ENCODE data around the gene TNK1. TPM values are rescaled to one million over a fixed set of nuclear protein-coding genes. Genes with fewer than 3 reads are reported as not detected.

Gene TNK1
- total RNA-seq, 1 experiment from 2014 or later, result 6.4 TPM

- Mint-ChIP-seq H3K9me3 (ENCODE audit: unreplicated experiment) (no peaks in the 10 kb centered on the region), H3K27me3 (ENCODE audit: insufficient read depth, unreplicated experiment) (no peaks in the 10 kb centered on the region), H3K36me3 (ENCODE audit: insufficient read depth, unreplicated experiment) (peaks cover 12% of the 10 kb centered on the region), H3K4me3 (ENCODE audit: unreplicated experiment) (no peak overlapping the region), H3K27ac (ENCODE audit: low read depth, unreplicated experiment) (no peak overlapping the region), H3K4me1 (ENCODE audit: insufficient read depth, unreplicated experiment) (peaks cover 16% of the 10 kb centered on the region)
- intact Hi-C loops (cut with micrococcal nuclease), result no loop called here
- TF ChIP-seq, protein P1, sequence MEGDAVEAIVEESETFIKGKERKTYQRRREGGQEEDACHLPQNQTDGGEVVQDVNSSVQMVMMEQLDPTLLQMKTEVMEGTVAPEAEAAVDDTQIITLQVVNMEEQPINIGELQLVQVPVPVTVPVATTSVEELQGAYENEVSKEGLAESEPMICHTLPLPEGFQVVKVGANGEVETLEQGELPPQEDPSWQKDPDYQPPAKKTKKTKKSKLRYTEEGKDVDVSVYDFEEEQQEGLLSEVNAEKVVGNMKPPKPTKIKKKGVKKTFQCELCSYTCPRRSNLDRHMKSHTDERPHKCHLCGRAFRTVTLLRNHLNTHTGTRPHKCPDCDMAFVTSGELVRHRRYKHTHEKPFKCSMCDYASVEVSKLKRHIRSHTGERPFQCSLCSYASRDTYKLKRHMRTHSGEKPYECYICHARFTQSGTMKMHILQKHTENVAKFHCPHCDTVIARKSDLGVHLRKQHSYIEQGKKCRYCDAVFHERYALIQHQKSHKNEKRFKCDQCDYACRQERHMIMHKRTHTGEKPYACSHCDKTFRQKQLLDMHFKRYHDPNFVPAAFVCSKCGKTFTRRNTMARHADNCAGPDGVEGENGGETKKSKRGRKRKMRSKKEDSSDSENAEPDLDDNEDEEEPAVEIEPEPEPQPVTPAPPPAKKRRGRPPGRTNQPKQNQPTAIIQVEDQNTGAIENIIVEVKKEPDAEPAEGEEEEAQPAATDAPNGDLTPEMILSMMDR (IDR thresholded peaks at IDR 0.05; ENCODE audit: unreplicated experiment), result no peak
- no peak for DNase-seq (ENCODE audit: unreplicated experiment)
- ChIA-PET CTCF (interaction anchor here (0.5 to 0.9 kb wide), 4 partner anchors 30 to 1906 kb away, joined by 3 read pairs; no protein-coding TSS in a partner anchor), POLR2A (no interaction called here)
- no TSS peak for BruUV-seq (replicated peaks)
These were observed 26.2 kb downstream of the TNK1 start for GRCh38 chr17:7407082-7407481.

DNA sequence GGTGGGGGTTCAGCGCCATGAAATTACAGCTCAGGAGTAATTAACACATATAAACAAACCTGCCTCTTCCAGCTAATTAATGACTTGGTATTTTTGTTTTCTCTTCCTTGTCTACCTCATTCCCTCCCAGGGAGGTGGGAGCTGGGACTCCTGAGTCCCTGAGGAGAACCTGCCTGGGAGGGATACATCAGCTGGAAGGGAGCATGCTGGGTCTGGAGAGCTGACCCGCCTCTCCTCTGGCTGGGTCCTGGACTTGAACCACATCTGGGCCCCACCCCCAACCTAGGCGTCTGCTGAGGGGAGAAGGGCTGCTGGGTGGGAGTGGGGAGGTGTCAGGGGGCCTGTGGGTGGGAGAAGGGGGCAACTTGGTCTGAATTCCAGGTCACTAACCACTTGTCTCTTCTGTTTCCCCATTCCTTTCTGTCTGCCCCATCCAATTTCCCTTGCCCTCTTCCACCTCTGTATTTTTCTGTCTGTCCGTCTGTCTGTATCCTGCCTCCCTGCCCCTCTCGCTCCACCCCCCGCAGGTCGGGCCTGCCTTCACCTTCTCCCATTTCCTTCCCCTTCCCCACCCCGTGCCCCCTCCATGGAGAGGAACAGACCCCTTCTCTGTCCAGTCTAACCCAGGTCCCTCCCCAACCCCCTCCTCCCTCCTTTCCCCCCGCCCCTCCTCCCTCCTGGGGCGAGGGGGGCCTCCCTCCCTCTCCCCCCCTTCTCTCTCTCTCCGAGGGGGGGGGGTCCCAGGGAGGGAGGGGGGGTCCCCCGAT, 26.8 kb downstream of the TNK1 start, which contains the start of gene NLGN2:
NLGN2 (plus strand) TSS at position 361 of the 767 bp plus-strand sequence. CDS start 411 bp downstream, outside the sequence.
- BruUV-seq (replicated peaks), result no TSS peak
- TF ChIP-seq, protein P1 (IDR thresholded peaks at IDR 0.05; ENCODE audit: unreplicated experiment), result no peak
- Mint-ChIP-seq H3K27me3 (ENCODE audit: insufficient read depth, unreplicated experiment) (no peaks in the 10 kb centered on the region), H3K27ac (ENCODE audit: low read depth, unreplicated experiment) (no peak within 1 kb of the TSS), H3K36me3 (ENCODE audit: insufficient read depth, unreplicated experiment) (peaks cover 12% of the 10 kb centered on the region), H3K4me1 (ENCODE audit: insufficient read depth, unreplicated experiment) (peaks cover 16% of the 10 kb centered on the region), H3K4me3 (ENCODE audit: unreplicated experiment) (no peak within 1 kb of the TSS), H3K9me3 (ENCODE audit: unreplicated experiment) (no peaks in the 10 kb centered on the region)
- ChIA-PET POLR2A (no interaction called here), CTCF (interaction anchor here (0.5 to 0.9 kb wide), 4 partner anchors 29 to 362 kb away, joined by 3 read pairs; no protein-coding TSS in a partner anchor)
- intact Hi-C loops (cut with micrococcal nuclease), result no loop called here
- no peak for DNase-seq (ENCODE audit: unreplicated experiment)

DNA sequence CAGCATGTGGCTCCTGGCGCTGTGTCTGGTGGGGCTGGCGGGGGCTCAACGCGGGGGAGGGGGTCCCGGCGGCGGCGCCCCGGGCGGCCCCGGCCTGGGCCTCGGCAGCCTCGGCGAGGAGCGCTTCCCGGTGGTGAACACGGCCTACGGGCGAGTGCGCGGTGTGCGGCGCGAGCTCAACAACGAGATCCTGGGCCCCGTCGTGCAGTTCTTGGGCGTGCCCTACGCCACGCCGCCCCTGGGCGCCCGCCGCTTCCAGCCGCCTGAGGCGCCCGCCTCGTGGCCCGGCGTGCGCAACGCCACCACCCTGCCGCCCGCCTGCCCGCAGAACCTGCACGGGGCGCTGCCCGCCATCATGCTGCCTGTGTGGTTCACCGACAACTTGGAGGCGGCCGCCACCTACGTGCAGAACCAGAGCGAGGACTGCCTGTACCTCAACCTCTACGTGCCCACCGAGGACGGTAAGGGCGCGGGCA, 27.4 kb downstream of the TNK1 start:
- DNase-seq (ENCODE audit: unreplicated experiment), result no peak
- H3K27ac Mint-ChIP-seq (ENCODE audit: low read depth, unreplicated experiment), result no peak overlapping the region
- ChIA-PET POLR2A (no interaction called here), CTCF (no interaction called here)
- intact Hi-C loops (cut with micrococcal nuclease), result no loop called here
- H3K4me3 Mint-ChIP-seq (ENCODE audit: unreplicated experiment), result no peak overlapping the region
- peaks cover 11% of the 10 kb centered on the region for H3K4me1 Mint-ChIP-seq (ENCODE audit: insufficient read depth, unreplicated experiment)
- no peaks in the 10 kb centered on the region for H3K9me3 Mint-ChIP-seq (ENCODE audit: unreplicated experiment)
- no peaks in the 10 kb centered on the region for H3K27me3 Mint-ChIP-seq (ENCODE audit: insufficient read depth, unreplicated experiment)
- TF ChIP-seq, protein P1 (IDR thresholded peaks at IDR 0.05; ENCODE audit: unreplicated experiment), result no peak
- no TSS peak for BruUV-seq (replicated peaks)
- H3K36me3 Mint-ChIP-seq (ENCODE audit: insufficient read depth, unreplicated experiment), result peaks cover 12% of the 10 kb centered on the region

DNA sequence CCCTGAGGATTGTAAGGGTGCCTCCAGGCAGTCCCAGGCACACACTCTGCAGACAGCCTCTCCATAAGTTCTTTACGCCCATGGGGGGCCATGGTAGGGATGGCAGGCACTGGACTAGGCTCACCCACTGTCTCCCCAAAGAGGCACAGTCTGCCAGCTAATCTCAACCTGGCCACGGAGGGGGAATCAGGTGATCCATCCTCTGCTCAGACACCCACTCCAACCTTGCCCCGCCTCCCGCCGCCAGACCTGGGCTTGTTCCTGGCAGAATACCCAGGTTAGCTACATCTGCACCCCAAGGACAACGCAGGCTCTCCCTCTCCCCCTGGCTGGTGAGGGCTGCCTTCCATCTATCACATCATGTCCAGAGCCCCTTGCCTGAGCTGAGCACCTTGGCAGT, 28.0 kb downstream of the TNK1 start:
- no TSS peak for BruUV-seq (replicated peaks)
- intact Hi-C loops (cut with micrococcal nuclease), result no loop called here
- ChIA-PET POLR2A (interaction anchor here (0.7 kb wide), 1 partner anchor 1943 kb away, joined by 3 read pairs; no protein-coding TSS in a partner anchor), CTCF (no interaction called here)
- peaks cover 10% of the 10 kb centered on the region for H3K4me1 Mint-ChIP-seq (ENCODE audit: insufficient read depth, unreplicated experiment)
- no peaks in the 10 kb centered on the region for H3K9me3 Mint-ChIP-seq (ENCODE audit: unreplicated experiment)
- H3K4me3 Mint-ChIP-seq (ENCODE audit: unreplicated experiment), result no peak overlapping the region
- DNase-seq (ENCODE audit: unreplicated experiment), result no peak
- H3K27me3 Mint-ChIP-seq (ENCODE audit: insufficient read depth, unreplicated experiment), result no peaks in the 10 kb centered on the region
- TF ChIP-seq, protein P1 (IDR thresholded peaks at IDR 0.05; ENCODE audit: unreplicated experiment), result no peak
- H3K27ac Mint-ChIP-seq (ENCODE audit: low read depth, unreplicated experiment), result no peak overlapping the region
- H3K36me3 Mint-ChIP-seq (ENCODE audit: insufficient read depth, unreplicated experiment), result peaks cover 12% of the 10 kb centered on the region
